Uterus (tissue), 4 donors: ENCODE results near the gene KIF18B. TPM values are rescaled to one million over a fixed set of nuclear protein-coding genes. Genes with fewer than 3 reads are reported as not detected.

ENCODE experiments used
- DNase-seq, 2 donors: peaks; one replicate each; pipeline ENCODE4 v3.0.0-alpha.2; 2019 to 2020
- H3K27ac ChIP-seq, 2 donors: fragments of 200-600 bp; sonication (generic); 1 replicate in 1 of 2; 2 replicates in 1 of 2; pipeline ENCODE4 v1.5.1; 2016 to 2018
- H3K27me3 ChIP-seq, 2 donors: fragments of 200-600 bp; sonication (generic); one replicate each; pipeline ENCODE4 v1.5.1; 2018 to 2019; ENCODE audit warnings: control low read depth in 1 of 2
- H3K36me3 ChIP-seq, 2 donors: fragments of 200-600 bp; sonication (generic); one replicate each; pipeline ENCODE4 v1.5.1; 2019; ENCODE audit warnings: control low read depth in 1 of 2
- H3K4me1 ChIP-seq, 2 donors: fragments of 200-600 bp; sonication (generic); one replicate each; pipeline ENCODE4 v1.5.1; 2018 to 2019; ENCODE audit warnings: control low read depth in 1 of 2
- H3K4me3 ChIP-seq, 2 donors: fragments of 200-600 bp; sonication (generic); 1 replicate in 1 of 2; 2 replicates in 1 of 2; pipeline ENCODE4 v1.5.1; 2018 to 2019; ENCODE audit warnings: mild to moderate bottlenecking in 1 of 2
- H3K9me3 ChIP-seq, 2 donors: fragments of 200-600 bp; sonication (generic); one replicate each; pipeline ENCODE4 v1.5.1; 2019; ENCODE audit warnings: control low read depth in 1 of 2
- POLR2A ChIP-seq, 2 donors: fragments of 450-650 bp; IDR thresholded peaks; one replicate each; pipeline ENCODE4 v1.6.1; 2016; ENCODE audit warnings: antibody characterized with exemption in 2 of 2, mild to moderate bottlenecking in 1 of 2, moderate library complexity in 1 of 2
- intact Hi-C: fragments of 100-400 bp; cut with DNase I; formaldehyde crosslinking; loops from one replicate; pipeline ENCODE4 v1.15.1; 2023; ENCODE audit warnings: low total_unique reads
- total RNA-seq, 4 donors: library from RNA; depleted of rRNA in 3 of 4; stranded (reverse); fragments of >200 nt in 3 of 4; gene quantifications; one replicate each; pipeline versions ENCODE4 v1.1.0 to v1.2.4, GENCODE V29; 2014 to 2023
- TF ChIP-seq, protein P1 (sequence below), 4 experiments: fragments of 200-600 bp in 2 of 4; fragments of 450-650 bp in 2 of 4; sonication (generic) in 2 of 4; IDR thresholded peaks; one replicate each; pipeline ENCODE4 v1.5.1; 2016 to 2019; ENCODE audit warnings: antibody characterized with exemption in 4 of 4, mild to moderate bottlenecking in 2 of 4, moderate library complexity in 1 of 4
- donor health status: DM: yes; HTN: yes; CAD: no.

Gene KIF18B
- total RNA-seq: 1 to 10 TPM in 1 of 4 donors, not detected in 3; 4.4 TPM

- H3K4me1 ChIP-seq: peaks cover 0 to 5% of the 10 kb centered on the region in 2 donors
- peak within 1 kb of the TSS; percentile 14 to 66 for H3K27ac ChIP-seq
- intact Hi-C loops: no loop called here
- peak; percentile 81 to 85 for DNase-seq
- no peaks in the 10 kb centered on the region for H3K36me3 ChIP-seq
- H3K4me3 ChIP-seq: peak within 1 kb of the TSS; percentile 50 to 55
- H3K27me3 ChIP-seq: no peaks in the 10 kb centered on the region
- TF ChIP-seq POLR2A (IDR thresholded peaks at IDR 0.05): peak; percentile 56 to 60
- TF ChIP-seq, protein P1, sequence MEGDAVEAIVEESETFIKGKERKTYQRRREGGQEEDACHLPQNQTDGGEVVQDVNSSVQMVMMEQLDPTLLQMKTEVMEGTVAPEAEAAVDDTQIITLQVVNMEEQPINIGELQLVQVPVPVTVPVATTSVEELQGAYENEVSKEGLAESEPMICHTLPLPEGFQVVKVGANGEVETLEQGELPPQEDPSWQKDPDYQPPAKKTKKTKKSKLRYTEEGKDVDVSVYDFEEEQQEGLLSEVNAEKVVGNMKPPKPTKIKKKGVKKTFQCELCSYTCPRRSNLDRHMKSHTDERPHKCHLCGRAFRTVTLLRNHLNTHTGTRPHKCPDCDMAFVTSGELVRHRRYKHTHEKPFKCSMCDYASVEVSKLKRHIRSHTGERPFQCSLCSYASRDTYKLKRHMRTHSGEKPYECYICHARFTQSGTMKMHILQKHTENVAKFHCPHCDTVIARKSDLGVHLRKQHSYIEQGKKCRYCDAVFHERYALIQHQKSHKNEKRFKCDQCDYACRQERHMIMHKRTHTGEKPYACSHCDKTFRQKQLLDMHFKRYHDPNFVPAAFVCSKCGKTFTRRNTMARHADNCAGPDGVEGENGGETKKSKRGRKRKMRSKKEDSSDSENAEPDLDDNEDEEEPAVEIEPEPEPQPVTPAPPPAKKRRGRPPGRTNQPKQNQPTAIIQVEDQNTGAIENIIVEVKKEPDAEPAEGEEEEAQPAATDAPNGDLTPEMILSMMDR (IDR thresholded peaks at IDR 0.05): peak in 1 of 4 experiments; percentile 1
- H3K9me3 ChIP-seq: no peaks in the 10 kb centered on the region
Measured at GRCh38 chr17:44947461-44948314, at the start of gene KIF18B. TSS of gene KIF18B (minus strand) at chr17:44947773. CDS start at chr17:44936344, 11,429 bp downstream.

DNA sequence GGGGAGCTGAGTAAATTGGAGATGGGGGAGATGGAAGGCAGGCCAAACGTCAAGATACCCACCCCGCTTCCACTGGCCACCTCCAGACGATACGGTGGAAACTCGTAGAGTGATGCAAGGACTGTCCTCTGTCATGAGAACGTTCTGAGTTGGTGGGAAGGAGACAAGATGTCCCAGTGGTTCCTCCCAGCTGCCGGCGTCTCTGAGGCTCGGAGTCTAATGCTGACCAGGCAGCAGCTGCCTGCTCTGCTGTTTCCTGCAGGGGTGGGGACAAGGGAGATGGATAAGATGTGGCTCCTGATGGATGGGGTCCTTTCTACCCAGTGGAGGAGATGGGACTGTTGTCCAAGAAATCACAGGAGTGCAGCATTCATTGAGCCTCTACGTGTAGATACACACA lies 48.7 kb upstream of the KIF18B start:
- intact Hi-C loops: no loop called here
- Histone ChIP-seq H3K27me3 (no peaks in the 10 kb centered on the region), H3K36me3 (no peaks in the 10 kb centered on the region), H3K27ac (no peak overlapping the region), H3K4me1 (no peaks in the 10 kb centered on the region), H3K4me3 (no peak overlapping the region), H3K9me3 (no peaks in the 10 kb centered on the region)
- no peak for TF ChIP-seq POLR2A (IDR thresholded peaks at IDR 0.05)
- TF ChIP-seq, protein P1 (IDR thresholded peaks at IDR 0.05): no peak
- no peak for DNase-seq

DNA sequence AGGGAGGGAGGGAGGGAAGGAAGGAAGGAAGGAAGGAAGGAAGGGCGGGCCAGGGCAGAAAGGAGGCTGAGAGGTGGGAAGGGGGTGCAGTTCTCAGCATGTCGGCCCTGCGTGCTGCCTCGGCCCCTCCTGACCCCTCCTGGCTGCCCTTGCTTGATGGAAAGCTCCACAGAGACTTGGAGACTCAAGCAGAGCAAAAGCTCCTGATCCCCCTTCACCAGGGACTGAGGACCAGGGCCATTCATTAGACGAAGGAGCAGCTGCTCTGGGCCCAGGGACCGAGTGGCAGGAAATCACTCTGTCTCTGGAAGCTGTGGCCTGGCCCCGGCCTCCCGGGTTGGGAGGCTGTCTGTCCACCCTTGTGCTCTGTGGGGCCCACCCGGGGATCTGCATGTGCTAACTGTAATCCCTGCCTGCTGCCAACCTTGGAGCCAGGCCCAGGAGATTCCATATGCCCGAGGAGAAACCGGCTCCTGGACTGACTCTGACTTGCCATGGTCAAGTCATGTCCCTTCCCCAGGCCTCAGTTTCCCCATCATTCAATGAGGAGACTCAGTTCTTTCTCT lies 47.9 kb upstream of the KIF18B start:
- TF ChIP-seq, protein P1 (IDR thresholded peaks at IDR 0.05): no peak
- no peak for TF ChIP-seq POLR2A (IDR thresholded peaks at IDR 0.05)
- H3K27ac ChIP-seq: no peak overlapping the region
- no peaks in the 10 kb centered on the region for H3K9me3 ChIP-seq
- no peak overlapping the region for H3K4me3 ChIP-seq
- H3K4me1 ChIP-seq: no peaks in the 10 kb centered on the region
- no peaks in the 10 kb centered on the region for H3K27me3 ChIP-seq
- intact Hi-C loops: no loop called here
- no peak for DNase-seq
- H3K36me3 ChIP-seq: no peaks in the 10 kb centered on the region

DNA sequence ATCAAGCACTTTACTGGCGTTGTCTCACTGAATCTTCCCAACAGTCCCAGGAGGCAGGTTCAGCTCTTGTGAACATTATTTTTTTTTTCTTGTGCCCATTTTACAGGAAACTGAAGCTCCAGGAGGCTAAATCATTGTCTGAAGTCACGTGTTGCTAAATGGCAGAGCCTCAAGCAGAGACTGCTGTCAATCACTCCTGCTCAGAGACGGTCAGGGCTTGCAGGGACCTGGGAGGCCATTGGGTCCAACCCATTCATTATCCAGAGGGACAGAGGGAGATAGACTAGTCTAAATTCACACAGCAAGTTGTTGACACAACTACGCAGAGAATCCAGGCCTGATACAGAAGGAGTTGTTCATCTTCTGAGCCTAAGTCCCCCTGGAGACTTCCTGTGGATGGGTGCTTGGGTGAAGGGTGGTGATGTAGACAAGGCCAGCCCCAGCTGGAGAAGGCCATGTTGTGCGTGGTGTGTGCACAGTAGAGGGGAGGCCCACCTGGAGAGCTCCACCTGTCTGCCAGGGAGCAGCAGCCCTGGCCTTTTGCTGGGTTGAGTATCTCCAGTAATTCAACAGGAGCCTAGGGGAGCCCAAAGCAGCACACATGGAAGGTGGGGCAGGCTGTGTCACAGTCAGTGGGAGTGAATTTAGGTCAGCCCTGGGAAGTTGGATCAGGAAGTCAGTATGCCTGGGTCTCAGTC lies 44.8 kb upstream of the KIF18B start:
- Histone ChIP-seq H3K27me3 (no peaks in the 10 kb centered on the region), H3K27ac (no peak overlapping the region), H3K4me1 (no peaks in the 10 kb centered on the region), H3K9me3 (no peaks in the 10 kb centered on the region), H3K4me3 (no peak overlapping the region), H3K36me3 (no peaks in the 10 kb centered on the region)
- intact Hi-C loops: no loop called here
- TF ChIP-seq POLR2A (IDR thresholded peaks at IDR 0.05): no peak
- TF ChIP-seq, protein P1 (IDR thresholded peaks at IDR 0.05): no peak
- no peak for DNase-seq
